Pancreas (tissue), 10 donors: ENCODE measurements around the gene ARSB. TPM values are rescaled to one million over a fixed set of nuclear protein-coding genes. Genes with fewer than 3 reads are reported as not detected.

Experiments
- ATAC-seq, 4 donors: fragments of 200-7000 bp; cut with Tn5 transposase; one replicate each; pipeline versions ENCODE4 v1.8.0 to v1.9.1; 2020; ENCODE audit warnings: mild to moderate bottlenecking in 4 of 4, moderate library complexity in 4 of 4
- DNase-seq, 6 donors: peaks; one replicate each; pipeline ENCODE4 v3.0.0-alpha.2; 2020
- FAIRE-seq: peaks from 2 replicates; lab custom pipeline; 2012; peaks lifted over from hg19 to GRCh38; lab: Jason Lieb, UNC
- H3K27ac ChIP-seq, 4 donors: fragments of 200-600 bp; sonication (generic); 1 replicate in 3 of 4; 2 replicates in 1 of 4; pipeline versions ENCODE4 v1.5.0 to v1.8.0; 2020
- H3K27me3 ChIP-seq, 4 donors: fragments of 200-600 bp; one replicate each; pipeline ENCODE4 v1.8.0; 2021
- H3K36me3 ChIP-seq, 3 donors: fragments of 200-600 bp; sonication (generic) in 1 of 3; one replicate each; pipeline versions ENCODE4 v1.5.0 to v1.8.0; 2020 to 2021
- H3K4me1 ChIP-seq, 3 donors: fragments of 200-600 bp; one replicate each; pipeline ENCODE4 v1.8.0; 2021
- H3K4me3 ChIP-seq, 4 donors: fragments of 200-600 bp; sonication (generic) in 2 of 4; one replicate each; pipeline versions ENCODE4 v1.5.0 to v1.8.0; 2020 to 2021
- H3K9me3 ChIP-seq, 4 donors: fragments of 200-600 bp; one replicate each; pipeline ENCODE4 v1.8.0; 2021
- WGBS, 2 donors: extraction: QIAGEN DNeasy Blood & Tissue Kit; methylation state at CpG; one replicate each; pipeline ENCODE4 v1.1.7; 2013; 5-methylcytosine and 5-hydroxymethylcytosine counted together
- intact Hi-C, 3 donors: fragments of 100-400 bp; cut with DNase I; formaldehyde crosslinking; loops; one replicate each; pipeline versions ENCODE4 v1.11.1 to v1.14.2; 2022
- polyA plus RNA-seq, 2 donors: library from polyadenylated mRNA; stranded (reverse); fragments of 200-250 nt; gene quantifications; one replicate each; pipeline ENCODE4 v1.2.3, GENCODE V29; 2013
- total RNA-seq, 6 donors: library from RNA; stranded (reverse); fragmentation: NEBNext Ultra II Directional in 4 of 6; extraction: Animal tissue kit (Norgen Biotek cat#: 25700) in 4 of 6; gene quantifications; one replicate each; pipeline versions ENCODE4 v1.2.1 to v1.2.4, GENCODE V29; 2021 to 2023
- TF ChIP-seq, protein P1 (sequence below), 4 donors: fragments of 200-600 bp; sonication (generic) in 3 of 4; IDR thresholded peaks; one replicate each; pipeline versions ENCODE4 v1.5.0 to v1.8.0; 2021; ENCODE audit warnings: antibody characterized with exemption in 4 of 4
- donor health status: healthy with polysubstance abuse.
- donor health status: DM: no; HTN: no; CAD: no; lungs with moderate emphysema.
- donor health status: DM: no; HTN: no; CAD: no.
- donor health status: control.
- donor health status: control.
- donor health status: Bipolar disorder and iron deficiency.
- donor health status: DM: yes; HTN: yes; CAD: no.
- donor health status: DM: no; HTN: no; CAD: no.
- donor health status: DM: no; HTN: no; CAD: no.
- donor health status: DM: yes; HTN: yes; CAD: no.

The ARSB gene
- total and polyA plus RNA-seq, 8 donors: 1.6 to 11.5 (median 5.8) TPM

DNA sequence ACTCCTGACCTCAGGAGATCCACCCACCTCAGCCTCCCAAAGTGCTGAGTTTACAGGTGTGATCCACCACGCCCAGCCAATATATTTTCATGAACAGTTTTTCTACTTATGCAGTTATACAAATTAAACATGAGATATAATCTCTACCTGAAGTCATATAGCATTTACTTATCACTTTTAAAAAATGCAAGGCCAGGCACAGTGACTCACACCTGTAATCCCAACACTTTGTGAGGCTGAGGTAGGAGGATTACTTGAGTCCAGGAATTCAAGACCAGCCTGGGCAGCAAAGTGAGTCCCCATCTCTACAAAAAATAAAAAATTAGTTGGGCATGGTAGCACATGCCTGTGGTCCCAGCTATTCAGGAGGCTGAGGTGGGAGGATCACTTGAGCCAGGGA is 171.8 kb downstream of the ARSB start:
- Histone ChIP-seq H3K9me3 (no peaks in the 10 kb centered on the region), H3K27me3 (no peaks in the 10 kb centered on the region), H3K36me3 (no peaks in the 10 kb centered on the region), H3K27ac (no peak overlapping the region), H3K4me1 (no peaks in the 10 kb centered on the region), H3K4me3 (no peak overlapping the region)
- TF ChIP-seq, protein P1, sequence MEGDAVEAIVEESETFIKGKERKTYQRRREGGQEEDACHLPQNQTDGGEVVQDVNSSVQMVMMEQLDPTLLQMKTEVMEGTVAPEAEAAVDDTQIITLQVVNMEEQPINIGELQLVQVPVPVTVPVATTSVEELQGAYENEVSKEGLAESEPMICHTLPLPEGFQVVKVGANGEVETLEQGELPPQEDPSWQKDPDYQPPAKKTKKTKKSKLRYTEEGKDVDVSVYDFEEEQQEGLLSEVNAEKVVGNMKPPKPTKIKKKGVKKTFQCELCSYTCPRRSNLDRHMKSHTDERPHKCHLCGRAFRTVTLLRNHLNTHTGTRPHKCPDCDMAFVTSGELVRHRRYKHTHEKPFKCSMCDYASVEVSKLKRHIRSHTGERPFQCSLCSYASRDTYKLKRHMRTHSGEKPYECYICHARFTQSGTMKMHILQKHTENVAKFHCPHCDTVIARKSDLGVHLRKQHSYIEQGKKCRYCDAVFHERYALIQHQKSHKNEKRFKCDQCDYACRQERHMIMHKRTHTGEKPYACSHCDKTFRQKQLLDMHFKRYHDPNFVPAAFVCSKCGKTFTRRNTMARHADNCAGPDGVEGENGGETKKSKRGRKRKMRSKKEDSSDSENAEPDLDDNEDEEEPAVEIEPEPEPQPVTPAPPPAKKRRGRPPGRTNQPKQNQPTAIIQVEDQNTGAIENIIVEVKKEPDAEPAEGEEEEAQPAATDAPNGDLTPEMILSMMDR (IDR thresholded peaks at IDR 0.05): no peak
- ATAC-seq (no peak), FAIRE-seq (no peak), DNase-seq (no peak)
- intact Hi-C loops: no loop called here
- 94 to 100% methylated on average over 1 of the region's 1 CpG for WGBS, 2 donors

- WGBS, 2 donors: 63 to 71% methylated on average over 1 of the region's 1 CpG
- no peaks in the 10 kb centered on the region for H3K36me3 ChIP-seq
These were observed 173.2 kb downstream of the ARSB start for GRCh38 chr5:78811866-78812265.

GRCh38 chr5:78811121-78811817 is 173.8 kb downstream of the ARSB start:
- H3K27me3 ChIP-seq: no peaks in the 10 kb centered on the region
- intact Hi-C loops: no loop called here
- H3K27ac ChIP-seq: no peak overlapping the region
- FAIRE-seq (no peak), ATAC-seq (no peak), DNase-seq (no peak)
- 84 to 90% methylated on average over 5 of the region's 5 CpGs for WGBS, 2 donors
- H3K9me3 ChIP-seq: no peaks in the 10 kb centered on the region
- no peaks in the 10 kb centered on the region for H3K36me3 ChIP-seq
- H3K4me3 ChIP-seq: no peak overlapping the region
- H3K4me1 ChIP-seq: no peaks in the 10 kb centered on the region
- TF ChIP-seq, protein P1 (IDR thresholded peaks at IDR 0.05): no peak

More at GRCh38 chr5:78811866-78812265, 173.2 kb downstream of the ARSB start:
- FAIRE-seq (no peak), DNase-seq (no peak), ATAC-seq (no peak)
- Histone ChIP-seq H3K4me3 (no peak overlapping the region), H3K27me3 (no peaks in the 10 kb centered on the region), H3K27ac (no peak overlapping the region), H3K4me1 (no peaks in the 10 kb centered on the region), H3K9me3 (no peaks in the 10 kb centered on the region)
- TF ChIP-seq, protein P1 (IDR thresholded peaks at IDR 0.05): no peak
- intact Hi-C loops: no loop called here

- ATAC-seq: no peak
- intact Hi-C loops: no loop called here
- TF ChIP-seq, protein P1 (IDR thresholded peaks at IDR 0.05): no peak
These were observed 174.8 kb downstream of the ARSB start for GRCh38 chr5:78810098-78810920.

More at GRCh38 chr5:78810098-78810920, 174.8 kb downstream of the ARSB start:
- DNase-seq (no peak), FAIRE-seq (no peak)
- Histone ChIP-seq H3K4me1 (no peaks in the 10 kb centered on the region), H3K36me3 (no peaks in the 10 kb centered on the region), H3K27ac (no peak overlapping the region), H3K4me3 (no peak overlapping the region), H3K9me3 (no peaks in the 10 kb centered on the region), H3K27me3 (no peaks in the 10 kb centered on the region)
- 86 to 90% methylated on average over 6 of the region's 6 CpGs for WGBS, 2 donors
